ENCODE data around the gene PRKN. TPM values are rescaled to one million over a fixed set of nuclear protein-coding genes. Genes with fewer than 3 reads are reported as not detected.

The PRKN gene
- total and polyA plus RNA-seq, 9 of the 15 experiments (the other 6 are each of a cell fraction or from before 2014, with no cell fraction given) = 0.03 to 0.96 (median 0.15) TPM; not detected in 2

DNA sequence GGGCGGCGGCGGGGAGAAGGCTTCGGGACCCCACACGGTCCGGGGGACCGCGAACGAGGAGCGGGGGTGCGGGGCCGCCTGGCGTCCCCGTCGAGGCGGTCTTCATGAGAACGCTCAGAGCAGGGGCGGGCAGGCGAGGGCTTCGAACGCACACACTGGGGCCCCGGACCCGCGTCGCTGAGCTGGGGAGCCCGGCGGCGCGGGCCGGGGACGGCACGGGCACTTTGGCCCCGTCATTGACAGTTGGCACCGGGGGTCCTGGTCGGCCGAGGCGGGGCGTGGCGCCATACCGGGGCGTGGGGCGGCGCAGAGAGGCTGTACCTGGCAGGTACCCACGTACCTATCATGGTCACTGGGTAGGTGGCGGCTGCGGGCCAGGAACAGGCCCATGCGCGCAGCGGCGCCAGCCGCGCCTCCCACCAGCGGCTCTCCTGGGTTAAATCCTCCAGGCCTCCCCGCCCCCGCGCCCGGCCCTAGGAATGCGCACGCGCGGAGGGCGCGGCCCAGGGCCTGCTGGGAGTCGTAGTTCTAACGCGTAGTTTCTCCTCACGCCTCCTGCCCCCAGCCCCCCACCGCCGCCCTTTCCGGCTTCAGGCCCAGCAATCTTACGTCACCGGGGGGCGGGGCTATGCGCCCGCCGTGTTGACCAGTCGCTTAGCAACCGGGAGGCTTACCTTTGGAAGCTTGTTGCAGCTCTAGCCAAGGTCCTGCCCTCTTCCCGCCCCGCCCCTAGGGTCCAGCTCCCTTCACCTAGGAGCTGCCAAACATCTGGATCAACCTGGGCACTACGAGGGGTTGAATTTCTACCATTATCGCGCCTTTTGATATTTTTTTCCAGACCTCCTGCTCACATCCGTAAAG, at the start of gene PRKN, which contains the start of gene PACRG (continued):
- TF ChIP-seq, protein P1, sequence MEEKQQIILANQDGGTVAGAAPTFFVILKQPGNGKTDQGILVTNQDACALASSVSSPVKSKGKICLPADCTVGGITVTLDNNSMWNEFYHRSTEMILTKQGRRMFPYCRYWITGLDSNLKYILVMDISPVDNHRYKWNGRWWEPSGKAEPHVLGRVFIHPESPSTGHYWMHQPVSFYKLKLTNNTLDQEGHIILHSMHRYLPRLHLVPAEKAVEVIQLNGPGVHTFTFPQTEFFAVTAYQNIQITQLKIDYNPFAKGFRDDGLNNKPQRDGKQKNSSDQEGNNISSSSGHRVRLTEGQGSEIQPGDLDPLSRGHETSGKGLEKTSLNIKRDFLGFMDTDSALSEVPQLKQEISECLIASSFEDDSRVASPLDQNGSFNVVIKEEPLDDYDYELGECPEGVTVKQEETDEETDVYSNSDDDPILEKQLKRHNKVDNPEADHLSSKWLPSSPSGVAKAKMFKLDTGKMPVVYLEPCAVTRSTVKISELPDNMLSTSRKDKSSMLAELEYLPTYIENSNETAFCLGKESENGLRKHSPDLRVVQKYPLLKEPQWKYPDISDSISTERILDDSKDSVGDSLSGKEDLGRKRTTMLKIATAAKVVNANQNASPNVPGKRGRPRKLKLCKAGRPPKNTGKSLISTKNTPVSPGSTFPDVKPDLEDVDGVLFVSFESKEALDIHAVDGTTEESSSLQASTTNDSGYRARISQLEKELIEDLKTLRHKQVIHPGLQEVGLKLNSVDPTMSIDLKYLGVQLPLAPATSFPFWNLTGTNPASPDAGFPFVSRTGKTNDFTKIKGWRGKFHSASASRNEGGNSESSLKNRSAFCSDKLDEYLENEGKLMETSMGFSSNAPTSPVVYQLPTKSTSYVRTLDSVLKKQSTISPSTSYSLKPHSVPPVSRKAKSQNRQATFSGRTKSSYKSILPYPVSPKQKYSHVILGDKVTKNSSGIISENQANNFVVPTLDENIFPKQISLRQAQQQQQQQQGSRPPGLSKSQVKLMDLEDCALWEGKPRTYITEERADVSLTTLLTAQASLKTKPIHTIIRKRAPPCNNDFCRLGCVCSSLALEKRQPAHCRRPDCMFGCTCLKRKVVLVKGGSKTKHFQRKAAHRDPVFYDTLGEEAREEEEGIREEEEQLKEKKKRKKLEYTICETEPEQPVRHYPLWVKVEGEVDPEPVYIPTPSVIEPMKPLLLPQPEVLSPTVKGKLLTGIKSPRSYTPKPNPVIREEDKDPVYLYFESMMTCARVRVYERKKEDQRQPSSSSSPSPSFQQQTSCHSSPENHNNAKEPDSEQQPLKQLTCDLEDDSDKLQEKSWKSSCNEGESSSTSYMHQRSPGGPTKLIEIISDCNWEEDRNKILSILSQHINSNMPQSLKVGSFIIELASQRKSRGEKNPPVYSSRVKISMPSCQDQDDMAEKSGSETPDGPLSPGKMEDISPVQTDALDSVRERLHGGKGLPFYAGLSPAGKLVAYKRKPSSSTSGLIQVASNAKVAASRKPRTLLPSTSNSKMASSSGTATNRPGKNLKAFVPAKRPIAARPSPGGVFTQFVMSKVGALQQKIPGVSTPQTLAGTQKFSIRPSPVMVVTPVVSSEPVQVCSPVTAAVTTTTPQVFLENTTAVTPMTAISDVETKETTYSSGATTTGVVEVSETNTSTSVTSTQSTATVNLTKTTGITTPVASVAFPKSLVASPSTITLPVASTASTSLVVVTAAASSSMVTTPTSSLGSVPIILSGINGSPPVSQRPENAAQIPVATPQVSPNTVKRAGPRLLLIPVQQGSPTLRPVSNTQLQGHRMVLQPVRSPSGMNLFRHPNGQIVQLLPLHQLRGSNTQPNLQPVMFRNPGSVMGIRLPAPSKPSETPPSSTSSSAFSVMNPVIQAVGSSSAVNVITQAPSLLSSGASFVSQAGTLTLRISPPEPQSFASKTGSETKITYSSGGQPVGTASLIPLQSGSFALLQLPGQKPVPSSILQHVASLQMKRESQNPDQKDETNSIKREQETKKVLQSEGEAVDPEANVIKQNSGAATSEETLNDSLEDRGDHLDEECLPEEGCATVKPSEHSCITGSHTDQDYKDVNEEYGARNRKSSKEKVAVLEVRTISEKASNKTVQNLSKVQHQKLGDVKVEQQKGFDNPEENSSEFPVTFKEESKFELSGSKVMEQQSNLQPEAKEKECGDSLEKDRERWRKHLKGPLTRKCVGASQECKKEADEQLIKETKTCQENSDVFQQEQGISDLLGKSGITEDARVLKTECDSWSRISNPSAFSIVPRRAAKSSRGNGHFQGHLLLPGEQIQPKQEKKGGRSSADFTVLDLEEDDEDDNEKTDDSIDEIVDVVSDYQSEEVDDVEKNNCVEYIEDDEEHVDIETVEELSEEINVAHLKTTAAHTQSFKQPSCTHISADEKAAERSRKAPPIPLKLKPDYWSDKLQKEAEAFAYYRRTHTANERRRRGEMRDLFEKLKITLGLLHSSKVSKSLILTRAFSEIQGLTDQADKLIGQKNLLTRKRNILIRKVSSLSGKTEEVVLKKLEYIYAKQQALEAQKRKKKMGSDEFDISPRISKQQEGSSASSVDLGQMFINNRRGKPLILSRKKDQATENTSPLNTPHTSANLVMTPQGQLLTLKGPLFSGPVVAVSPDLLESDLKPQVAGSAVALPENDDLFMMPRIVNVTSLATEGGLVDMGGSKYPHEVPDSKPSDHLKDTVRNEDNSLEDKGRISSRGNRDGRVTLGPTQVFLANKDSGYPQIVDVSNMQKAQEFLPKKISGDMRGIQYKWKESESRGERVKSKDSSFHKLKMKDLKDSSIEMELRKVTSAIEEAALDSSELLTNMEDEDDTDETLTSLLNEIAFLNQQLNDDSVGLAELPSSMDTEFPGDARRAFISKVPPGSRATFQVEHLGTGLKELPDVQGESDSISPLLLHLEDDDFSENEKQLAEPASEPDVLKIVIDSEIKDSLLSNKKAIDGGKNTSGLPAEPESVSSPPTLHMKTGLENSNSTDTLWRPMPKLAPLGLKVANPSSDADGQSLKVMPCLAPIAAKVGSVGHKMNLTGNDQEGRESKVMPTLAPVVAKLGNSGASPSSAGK (IDR thresholded peaks at IDR 0.05) = peak; percentile 32; the same call in 1 of the 2 replicates
- peak; percentile 87 for TF ChIP-seq KDM5B (IDR thresholded peaks at IDR 0.05; ENCODE audit: insufficient replicate concordance, low read depth, low read length)
- TF ChIP-seq DPF2 (IDR thresholded peaks at IDR 0.05) = no peak
- TF ChIP-seq, protein P2, sequence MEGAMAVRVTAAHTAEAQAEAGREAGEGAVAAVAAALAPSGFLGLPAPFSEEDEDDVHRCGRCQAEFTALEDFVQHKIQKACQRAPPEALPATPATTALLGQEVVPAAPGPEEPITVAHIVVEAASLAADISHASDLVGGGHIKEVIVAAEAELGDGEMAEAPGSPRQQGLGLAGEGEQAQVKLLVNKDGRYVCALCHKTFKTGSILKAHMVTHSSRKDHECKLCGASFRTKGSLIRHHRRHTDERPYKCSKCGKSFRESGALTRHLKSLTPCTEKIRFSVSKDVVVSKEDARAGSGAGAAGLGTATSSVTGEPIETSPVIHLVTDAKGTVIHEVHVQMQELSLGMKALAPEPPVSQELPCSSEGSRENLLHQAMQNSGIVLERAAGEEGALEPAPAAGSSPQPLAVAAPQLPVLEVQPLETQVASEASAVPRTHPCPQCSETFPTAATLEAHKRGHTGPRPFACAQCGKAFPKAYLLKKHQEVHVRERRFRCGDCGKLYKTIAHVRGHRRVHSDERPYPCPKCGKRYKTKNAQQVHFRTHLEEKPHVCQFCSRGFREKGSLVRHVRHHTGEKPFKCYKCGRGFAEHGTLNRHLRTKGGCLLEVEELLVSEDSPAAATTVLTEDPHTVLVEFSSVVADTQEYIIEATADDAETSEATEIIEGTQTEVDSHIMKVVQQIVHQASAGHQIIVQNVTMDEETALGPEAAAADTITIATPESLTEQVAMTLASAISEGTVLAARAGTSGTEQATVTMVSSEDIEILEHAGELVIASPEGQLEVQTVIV (CRISPR knock-in tag; IDR thresholded peaks at IDR 0.05; ENCODE audit: borderline replicate concordance) = peak; percentile 92
- TF ChIP-seq JUND (IDR thresholded peaks at IDR 0.05; ENCODE audit: borderline replicate concordance, low read depth, low read length) = peak; percentile 88
- TF ChIP-seq JUND (tag; IDR thresholded peaks at IDR 0.05; ENCODE audit: borderline replicate concordance, low read depth, low read length) = peak; percentile 85; the same call in 1 of the 3 replicates
- TF ChIP-seq FOXP1 (CRISPR knock-in tag; IDR thresholded peaks at IDR 0.05) = peak; percentile 73; the same call in 1 of the 2 replicates
- TF ChIP-seq, protein P3, sequence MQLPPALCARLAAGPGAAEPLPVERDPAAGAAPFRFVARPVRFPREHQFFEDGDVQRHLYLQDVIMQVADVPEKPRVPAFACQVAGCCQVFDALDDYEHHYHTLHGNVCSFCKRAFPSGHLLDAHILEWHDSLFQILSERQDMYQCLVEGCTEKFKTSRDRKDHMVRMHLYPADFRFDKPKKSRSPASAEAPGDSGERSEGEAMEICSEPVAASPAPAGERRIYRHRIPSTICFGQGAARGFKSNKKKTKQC (CRISPR knock-in tag; IDR thresholded peaks at IDR 0.05) = 0 out of 2 replicates have a peak, but pooled peaks have one; percentile 32
- peak; percentile 97 for TF ChIP-seq EGR1 (conservative IDR thresholded peaks at IDR 0.05)
- peak; percentile 97 for TF ChIP-seq ATF7 (IDR thresholded peaks at IDR 0.05)
